Cerebellar nuclear complex (tissue), 1 donor: ENCODE data around the gene BRPF1.

ENCODE experiments used
- DNase-seq, 2 experiments: peaks; one replicate each; lab custom pipeline; 2025; lab: John Stamatoyannopoulos, UW

The BRPF1 gene, protein sequence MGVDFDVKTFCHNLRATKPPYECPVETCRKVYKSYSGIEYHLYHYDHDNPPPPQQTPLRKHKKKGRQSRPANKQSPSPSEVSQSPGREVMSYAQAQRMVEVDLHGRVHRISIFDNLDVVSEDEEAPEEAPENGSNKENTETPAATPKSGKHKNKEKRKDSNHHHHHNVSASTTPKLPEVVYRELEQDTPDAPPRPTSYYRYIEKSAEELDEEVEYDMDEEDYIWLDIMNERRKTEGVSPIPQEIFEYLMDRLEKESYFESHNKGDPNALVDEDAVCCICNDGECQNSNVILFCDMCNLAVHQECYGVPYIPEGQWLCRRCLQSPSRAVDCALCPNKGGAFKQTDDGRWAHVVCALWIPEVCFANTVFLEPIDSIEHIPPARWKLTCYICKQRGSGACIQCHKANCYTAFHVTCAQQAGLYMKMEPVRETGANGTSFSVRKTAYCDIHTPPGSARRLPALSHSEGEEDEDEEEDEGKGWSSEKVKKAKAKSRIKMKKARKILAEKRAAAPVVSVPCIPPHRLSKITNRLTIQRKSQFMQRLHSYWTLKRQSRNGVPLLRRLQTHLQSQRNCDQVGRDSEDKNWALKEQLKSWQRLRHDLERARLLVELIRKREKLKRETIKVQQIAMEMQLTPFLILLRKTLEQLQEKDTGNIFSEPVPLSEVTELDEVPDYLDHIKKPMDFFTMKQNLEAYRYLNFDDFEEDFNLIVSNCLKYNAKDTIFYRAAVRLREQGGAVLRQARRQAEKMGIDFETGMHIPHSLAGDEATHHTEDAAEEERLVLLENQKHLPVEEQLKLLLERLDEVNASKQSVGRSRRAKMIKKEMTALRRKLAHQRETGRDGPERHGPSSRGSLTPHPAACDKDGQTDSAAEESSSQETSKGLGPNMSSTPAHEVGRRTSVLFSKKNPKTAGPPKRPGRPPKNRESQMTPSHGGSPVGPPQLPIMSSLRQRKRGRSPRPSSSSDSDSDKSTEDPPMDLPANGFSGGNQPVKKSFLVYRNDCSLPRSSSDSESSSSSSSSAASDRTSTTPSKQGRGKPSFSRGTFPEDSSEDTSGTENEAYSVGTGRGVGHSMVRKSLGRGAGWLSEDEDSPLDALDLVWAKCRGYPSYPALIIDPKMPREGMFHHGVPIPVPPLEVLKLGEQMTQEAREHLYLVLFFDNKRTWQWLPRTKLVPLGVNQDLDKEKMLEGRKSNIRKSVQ (N-terminal part only)

DNA sequence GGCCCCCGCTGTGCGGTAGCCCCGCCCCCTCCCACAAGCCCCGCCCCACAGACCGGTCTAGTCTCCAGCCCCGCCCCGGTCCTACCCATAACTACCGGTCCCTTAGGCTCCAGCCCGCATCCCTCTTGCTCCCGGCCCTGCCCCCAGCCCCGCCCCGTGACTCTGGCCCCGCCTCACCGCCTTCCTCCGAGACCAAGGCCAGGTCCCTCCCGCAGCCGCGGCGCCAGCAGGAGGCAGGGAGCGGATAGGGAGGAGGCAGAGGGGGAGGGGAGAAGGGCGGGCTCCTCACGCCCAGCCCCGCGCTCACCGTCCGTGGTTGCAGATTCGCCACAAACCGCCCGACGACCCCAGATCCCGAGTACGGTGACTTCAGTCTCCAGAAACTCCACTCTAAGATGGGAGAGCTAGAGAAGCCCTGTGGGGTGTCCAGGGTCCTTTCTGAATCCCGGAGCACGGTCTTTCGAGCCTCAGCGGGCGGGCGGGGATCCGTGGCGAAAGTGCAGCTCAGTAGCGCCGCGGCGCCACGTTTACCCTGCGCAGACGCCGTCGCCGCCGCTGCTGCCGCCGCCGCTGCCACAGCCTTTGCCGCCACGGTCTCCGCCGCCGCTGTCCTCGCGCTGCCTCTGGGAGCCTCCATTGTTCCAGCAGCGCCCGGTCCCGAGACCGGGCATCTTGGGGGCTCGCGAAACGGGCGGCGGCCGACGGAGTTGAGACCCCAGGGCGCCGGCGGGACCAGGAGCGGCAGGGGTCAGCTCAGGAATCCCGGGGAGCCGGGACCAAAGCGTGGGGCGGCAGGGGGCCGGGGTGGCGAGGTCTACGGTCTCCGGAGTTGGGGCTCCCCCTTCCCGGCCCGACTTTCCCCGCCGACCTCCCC lies at the start of gene BRPF1:
Gene BRPF1, plus strand, starts transcription at position 530 of the 874 bp plus-strand sequence. CDS start 2,406 bp downstream, outside the sequence.
- peak; percentile 77 to 88 for DNase-seq

DNA sequence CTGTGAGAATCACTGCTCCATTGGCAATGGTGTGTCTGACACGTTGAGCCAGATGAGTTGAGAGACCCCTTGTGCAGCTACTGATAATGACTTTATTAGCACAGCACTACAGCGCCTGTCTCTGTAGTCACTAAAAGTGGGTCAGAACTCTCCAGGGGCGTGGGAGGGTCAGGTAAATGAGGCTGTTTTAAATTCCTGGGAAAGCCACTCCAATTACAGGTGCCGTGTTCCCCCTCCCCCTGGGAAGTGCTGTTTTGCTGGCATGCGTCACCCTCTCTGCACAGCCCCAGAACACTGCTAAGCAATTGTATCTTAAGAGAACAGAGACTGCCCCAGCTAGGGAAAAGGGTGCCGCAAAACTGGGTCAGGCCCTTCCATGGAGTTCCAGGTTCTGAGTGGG lies 49.4 kb upstream of the BRPF1 start:
- no peak for DNase-seq

DNA sequence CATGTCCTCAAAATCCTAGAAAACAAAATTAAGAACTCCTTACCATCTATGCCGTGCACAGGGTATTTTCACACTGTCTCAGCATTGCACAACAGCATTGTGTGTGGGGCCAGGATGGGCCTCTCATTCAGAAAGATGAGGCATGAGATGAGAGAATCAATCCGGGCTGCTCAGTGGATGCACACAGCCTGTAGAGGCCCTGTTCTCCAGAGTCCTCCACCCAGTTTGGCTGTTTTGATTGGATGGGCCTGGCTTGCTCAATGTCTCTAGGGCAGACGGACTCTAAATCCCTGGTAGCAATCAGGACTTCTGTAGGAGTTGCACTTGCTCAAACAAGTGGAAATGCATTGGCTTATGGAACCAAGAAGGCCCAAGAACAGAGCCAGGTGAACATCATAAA lies 48.1 kb upstream of the BRPF1 start:
- DNase-seq, result no peak

DNA sequence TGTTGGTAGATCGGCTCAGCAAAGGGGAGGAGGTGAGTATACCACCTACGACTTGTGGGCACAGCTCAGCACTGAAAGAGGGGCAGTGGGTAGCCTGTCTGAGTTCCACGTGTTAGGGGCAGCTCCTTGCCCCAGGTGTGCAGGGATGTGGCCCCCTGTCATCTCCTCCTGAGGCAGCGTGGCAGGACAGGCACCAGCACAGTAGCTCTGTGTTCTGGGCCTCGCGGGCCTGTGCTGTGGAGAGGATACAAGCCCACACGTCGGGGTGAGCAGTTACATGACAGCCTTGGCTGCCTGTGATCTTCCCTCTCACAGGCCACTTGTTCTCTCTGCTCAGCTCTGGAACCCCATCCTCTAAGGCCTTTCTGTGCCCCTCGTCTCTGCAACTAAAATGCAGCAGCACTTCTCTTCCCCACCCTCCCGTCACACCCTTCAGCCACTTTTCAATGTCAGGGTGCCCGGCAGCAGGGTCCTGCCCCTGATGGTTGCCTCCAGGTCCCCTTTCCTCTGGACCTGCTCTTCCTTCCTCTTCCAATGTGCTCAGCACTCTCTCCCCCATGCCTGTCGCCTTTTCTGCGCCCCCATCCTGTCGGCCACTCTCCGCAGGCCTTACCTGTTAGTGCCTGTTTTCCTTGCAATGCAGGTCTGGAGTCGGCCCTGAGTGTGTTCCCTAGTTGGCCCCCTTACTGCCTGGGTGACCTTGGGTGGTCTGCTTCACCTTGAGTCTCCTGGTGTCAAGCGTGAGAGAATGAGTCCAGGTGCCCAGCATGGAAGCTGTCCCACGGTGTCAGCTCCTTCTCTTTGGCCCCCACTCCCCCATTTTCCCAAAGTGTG lies 46.1 kb upstream of the BRPF1 start:
- DNase-seq, result no peak

DNA sequence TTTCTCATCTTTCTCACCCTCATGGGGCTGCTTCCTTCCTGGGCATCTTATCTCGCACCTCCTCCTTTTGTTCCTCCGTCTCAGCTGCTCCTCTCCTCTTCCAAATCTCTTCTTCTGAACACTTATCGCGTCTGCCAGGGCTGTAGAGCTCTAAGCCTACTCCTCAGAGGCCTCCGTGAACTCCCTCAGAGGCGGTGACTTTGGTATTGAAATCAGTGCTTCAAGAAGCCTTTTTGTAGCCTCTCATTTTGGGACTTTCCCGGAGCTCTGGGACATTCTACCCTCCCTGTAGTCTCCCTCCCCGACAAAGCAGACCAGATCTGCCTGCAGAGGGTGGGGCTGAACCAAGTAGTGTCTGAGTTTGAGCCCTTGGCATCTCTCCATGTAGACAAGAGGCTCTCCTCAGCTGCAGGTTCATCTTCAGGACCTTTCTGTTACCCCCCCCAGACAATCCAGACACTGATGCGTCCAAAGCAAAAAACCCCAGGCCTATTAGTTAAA lies 45.4 kb upstream of the BRPF1 start:
- no peak for DNase-seq

DNA sequence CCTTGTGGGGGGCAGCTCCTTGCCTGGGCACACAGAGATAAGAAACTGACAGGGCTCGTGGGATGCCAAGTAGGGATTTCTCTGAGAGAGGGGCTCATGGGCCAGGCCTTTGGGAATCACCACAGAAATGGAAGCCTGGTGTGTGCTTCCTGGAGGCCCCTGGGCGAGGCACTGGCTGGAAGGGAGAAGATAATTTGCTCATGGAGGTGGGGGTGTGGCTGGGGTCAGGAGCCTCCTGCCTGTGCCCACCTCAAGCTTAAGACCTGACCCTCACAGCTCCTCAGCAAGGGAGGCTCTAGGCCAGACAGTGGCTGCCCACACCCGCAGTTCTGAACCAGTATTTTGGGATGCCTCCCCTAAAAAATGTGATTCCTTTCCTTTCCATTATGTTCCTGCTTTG lies 44.8 kb upstream of the BRPF1 start:
- no peak for DNase-seq

DNA sequence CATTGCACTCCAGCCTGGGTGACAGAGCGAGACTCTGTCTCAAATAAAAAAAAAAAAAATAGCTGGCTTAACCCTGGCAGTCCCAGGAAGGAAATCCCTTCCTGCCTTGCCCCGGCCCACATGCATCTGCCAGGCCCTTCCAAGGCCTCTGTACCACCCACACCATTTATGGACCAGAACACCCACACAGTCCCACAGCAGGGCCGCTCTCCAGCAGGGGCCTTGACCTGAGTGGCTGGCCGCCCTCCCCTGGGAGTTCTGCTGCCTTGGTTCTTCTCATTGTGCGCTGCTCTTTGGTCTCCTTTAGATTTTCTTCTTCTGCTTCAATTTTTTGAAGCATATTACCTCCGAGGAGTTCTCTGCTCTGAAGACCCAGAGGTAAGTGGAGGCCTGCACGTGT lies 44.0 kb upstream of the BRPF1 start:
- DNase-seq, result no peak

DNA sequence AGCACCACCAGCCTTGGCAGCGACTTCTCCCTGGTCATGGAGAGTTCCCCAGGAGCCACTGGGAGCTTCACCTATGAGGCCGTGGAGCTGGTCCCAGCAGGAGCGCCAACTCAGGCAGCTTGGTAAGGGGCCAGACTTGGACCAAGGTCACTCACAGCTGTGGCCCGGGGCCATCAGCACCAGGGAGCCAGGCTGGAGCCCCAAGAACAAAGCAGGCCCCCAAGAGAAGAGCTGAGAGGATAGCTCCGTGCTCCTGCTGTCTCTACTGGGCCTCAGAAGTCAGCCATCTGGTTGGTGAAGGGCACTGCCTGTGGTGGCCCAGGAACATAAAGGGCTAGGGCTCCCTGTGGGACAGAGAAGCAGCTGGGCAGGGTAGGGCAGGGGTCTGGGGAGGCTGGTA lies 42.6 kb upstream of the BRPF1 start:
- DNase-seq, result no peak

DNA sequence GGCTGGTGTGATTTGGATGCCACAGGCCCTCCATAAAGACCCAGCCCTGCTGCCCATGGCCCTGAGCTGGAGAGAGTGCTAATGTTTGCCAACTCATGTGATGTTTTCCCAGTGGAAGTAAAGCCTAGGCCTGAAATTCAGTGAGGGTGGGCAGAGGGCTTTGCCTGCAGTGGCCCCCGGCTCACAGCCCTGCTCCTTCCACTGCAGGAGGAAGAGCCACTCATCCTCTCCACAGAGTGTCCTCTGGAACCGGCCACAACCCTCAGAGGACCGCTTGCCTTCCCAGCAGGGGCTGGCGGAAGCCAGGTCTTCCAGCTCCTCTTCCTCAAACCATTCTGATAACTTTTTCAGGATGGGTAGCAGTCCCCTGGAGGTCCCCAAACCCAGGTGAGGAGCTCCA lies 41.8 kb upstream of the BRPF1 start:
- no peak for DNase-seq

DNA sequence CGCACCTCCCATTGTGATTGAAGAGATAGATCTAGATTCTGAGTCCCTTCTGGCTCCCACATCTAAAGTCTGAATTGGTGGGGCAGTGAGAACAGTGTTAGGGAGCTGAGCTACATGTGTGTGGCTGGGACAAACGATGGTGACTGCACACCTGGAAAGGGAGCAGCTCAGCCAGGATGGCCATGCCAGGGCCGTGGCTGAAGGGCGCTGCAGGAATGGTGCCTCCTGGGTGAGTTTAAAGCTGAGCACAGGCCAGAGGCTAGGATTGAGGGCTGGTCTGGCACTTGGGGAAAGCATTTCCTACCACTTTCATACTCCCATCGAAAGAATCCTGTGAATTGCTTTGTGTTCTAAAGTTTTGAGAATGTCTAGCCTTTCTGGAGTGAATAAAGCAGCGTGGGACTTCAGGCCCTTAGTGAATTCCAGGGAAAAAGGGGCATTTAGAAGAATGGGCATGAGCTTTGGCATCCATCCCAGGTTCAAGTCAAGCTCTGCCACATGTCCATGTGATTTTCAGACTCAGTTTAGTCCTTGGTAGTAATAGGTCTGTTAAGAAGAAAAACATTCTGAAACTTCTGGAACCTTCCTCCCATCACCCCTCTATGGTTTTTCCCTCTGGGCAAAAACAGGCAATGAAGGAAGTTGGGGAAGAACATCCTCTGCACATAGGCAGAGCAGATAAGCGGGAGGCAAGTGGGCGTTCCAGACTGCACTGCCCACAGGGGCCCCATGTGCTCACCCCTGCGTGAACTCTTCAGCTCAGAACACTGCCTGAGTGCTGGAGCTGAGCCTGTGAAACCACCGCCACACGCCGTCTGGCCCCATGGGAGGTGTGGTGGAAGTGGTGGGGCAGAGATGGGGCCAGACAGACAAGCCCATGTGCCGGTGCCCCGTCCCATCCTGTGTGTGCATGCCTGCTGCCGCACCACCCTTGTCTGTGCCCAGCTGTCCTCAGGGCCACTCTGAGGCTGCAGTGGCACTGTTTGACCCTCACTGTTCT lies 40.8 kb upstream of the BRPF1 start:
- no peak for DNase-seq

DNA sequence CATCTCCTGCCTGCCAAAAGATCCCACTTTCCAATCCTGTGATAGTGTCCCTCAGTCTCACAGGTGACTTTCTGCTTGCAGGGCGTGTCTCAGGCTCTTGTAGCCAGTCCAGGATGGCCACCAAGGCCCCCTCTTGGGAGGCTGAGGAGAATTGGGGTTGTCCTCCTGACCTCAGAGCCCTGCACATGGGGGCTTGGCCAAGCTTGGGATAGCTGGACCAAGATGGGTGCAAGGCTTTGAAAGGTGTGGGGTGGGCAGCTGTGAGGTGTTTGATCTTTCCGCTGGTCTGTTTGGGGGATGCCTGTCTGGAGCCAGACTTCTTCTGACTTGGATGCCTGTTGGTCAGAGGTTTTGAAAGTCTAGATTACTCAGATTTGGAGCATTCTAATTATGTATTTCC lies 39.9 kb upstream of the BRPF1 start:
- no peak for DNase-seq

DNA sequence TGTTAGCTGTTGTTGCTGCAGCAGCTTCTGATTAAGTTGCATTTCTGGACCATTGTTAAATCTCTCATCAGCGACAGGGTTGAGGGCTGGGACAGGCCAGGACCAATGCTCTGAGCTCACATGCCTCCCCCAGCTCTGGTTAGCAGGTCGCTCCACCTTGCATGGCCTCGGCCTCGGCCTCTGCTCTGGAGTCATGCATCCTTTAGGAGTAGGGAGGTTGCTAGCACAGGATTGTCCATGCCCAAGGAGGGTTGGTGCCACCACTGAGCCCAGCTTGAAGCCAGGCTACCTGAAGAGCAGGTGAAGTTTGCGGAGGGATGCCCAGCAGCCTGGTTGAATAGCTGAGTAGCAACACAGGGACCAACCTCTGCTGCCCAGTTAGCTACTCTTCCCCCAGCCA lies 39.1 kb upstream of the BRPF1 start:
- no peak for DNase-seq

DNA sequence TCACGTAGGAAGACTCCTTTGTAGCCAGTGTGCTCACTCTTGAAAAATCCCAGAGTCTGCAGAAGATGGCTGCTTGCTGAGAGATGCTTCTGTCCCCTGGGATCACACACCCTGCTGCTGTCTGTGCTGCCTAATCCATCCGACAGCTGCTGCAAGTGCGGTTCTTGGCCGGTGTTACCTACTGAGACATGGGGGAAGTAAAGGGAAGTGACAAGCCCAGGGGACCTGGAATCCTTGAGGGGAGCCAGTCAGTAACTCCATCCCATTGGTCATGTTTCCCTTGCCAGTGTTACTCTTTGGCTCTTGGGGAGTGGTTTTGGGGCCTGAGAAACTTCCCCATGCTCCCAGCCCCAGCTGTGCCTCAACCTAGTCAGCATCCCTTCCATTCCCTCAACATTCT lies 36.2 kb upstream of the BRPF1 start:
- no peak for DNase-seq

DNA sequence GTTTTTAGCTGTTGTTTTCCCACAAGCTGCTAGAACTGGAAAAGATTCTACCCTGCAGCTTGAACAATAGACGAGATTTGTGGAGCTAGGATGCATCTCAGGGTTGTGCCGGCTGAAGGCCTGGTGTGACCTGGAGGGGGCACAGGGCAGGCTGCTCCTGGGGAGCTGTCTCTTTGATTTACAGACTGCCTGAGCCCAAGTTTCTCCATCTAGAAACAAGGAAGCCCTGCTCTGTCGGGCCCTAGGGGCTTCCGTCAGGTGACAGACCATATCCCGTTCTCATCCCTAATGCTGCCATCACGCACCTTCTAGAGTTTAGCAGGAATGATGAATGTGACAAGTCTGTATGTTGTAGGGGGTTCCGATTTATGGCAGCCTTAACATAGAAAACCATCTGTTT lies 35.8 kb upstream of the BRPF1 start:
- no peak for DNase-seq

DNA sequence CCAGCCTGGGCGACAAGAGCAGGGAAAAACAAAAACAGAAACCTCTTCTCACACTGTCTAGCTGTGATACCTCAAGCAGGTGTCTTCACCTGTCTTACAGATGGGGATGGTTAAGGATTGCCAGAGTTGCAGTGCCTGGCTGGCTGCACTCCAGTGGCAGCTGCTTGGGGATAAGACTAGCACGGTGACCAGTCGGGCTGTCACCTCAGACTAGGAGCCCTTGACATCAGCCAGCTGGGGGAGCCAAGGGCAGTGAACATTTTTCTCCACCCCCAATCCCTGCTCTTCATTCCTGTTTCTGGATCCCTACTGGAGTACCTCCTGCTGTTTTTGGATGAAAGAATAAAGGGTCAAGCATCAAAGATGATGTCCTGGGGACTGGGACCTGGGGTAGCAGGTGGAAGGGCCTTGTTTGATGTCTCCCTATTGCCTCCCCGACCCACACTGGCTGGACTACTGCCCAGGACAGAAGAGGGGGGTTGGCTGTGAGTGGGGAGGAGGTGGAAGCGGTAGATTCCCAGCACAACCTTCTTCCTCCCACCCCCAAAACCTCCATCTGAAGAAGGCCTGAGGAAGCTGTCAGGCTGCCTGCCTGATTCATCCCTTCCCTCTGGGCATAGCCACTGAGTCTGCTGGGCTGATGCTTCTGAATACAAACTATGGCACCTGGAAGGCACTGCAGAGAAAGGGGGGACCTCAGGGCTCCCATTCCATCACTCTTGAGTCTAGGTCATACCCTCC lies 34.9 kb upstream of the BRPF1 start:
- no peak for DNase-seq

DNA sequence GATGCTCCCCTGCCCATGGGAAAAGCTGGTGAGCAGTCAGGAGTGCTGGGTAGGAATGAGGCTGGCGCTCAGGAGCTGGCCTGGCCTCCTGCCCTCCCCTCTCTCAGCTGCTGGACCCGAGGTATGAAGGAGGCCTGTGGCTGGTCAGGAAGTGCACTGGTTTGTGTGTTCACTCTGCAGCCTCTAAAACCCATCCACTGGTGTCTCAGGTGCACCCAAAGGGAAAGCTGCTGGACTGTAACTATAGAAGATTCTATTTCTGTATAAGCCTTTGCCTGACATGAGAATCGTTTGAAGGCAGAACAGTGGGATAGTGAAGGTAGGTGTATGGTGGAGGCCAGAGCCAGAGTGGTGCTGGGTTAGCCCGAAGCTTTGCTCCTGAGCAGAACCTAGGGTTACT lies 33.6 kb upstream of the BRPF1 start:
- no peak for DNase-seq

DNA sequence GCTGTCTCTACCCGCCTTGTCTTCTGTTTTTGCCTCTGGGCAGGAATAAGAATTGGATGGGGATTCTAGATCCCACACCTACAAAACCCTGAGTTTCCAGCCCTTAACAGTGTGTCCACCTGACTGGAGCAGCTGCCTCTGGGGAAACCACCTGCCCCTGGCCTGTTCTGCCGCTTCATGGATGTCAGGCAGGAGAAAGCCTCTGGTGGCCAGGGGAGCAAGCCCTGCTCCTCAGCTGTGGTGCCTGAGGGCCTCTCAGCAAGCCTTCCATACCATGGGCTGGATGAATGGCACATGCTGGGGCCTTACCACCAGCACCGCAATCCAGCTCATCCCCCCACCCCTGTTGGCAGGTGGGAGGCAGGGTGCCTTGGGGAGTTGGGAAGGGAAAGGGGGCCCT lies 33.2 kb upstream of the BRPF1 start:
- DNase-seq, result no peak

DNA sequence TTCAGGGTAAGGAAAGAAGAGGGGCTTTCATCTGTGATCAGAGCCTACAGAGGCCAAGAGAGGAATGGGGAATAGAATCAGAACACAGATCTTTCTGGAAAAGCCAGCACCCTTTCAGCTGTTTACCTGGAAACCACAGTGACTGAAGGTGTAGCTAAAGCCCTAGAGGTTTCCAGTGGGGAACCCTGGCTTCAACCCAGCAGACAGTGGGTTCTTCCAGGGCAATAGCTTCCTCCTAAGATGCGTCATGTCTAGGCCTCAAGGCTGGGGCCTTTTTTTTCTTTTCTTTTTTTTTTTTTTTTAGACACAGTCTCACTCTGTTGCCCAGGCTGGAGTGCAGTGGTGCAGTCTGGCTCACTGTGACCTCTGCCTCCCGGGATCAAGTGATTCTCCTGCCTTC lies 31.0 kb upstream of the BRPF1 start:
- no peak for DNase-seq
